GM21737 (cell line): Measurements from ENCODE around the gene BROX.
"Not testable (repeated sequence)": the region's sequence is repeated elsewhere in the genome, so short reads cannot be mapped to it uniquely, and the experiment has no call there.

Experiments used
- ATAC-seq: cut with Tn5 transposase; IDR thresholded peaks from one replicate; pipeline ENCODE4 v1.9.1; 2021; ENCODE audit warnings: mild to moderate bottlenecking, moderate library complexity; ENCODE audit not compliant: unreplicated experiment

BROX gene

DNA sequence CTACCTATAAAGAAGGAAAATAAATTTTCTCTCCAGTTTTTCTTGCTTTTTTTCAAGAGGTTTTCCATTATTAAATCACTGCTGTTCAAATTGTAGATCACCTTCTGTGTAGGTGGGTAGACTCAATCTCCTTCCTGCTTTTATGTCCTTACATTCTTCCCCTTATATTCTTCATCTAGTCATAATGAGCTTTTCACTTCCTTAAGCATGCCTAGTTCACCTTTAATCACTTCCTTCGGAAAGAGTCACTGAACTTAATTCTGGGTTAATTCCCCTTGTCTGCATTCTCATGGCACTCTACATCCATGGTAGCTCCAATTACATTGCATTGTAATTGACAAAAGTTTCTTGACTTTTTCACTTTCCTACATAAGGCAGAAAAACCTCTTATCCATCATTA lies 18.5 kb downstream of the BROX start:
- ATAC-seq: no peak

GRCh38 chr1:222732216-222733159 lies 20.1 kb downstream of the BROX start:
- peak; percentile 99 for ATAC-seq

DNA sequence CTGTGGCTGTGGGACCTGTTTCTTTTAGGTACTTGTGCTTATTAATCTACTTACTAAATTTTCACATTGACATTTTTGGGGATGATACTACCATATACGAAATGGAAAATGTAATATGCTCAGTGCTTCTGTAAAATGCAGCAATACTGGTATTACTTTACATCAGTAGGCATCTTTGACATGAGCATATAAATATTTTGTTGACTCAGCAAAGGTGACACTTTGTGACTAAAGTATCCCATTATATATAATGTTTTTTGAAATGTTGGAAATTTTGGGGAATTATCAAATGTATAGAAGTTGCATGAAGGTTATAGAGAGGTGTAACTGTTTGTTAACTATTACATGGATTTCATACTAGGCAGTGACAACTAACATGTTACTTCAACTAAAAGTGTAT lies 22.4 kb downstream of the BROX start:
- ATAC-seq: no peak

- ATAC-seq: no peak
These were observed 24.1 kb downstream of the BROX start for GRCh38 chr1:222736470-222736869.

- ATAC-seq: no peak
These were observed 24.6 kb downstream of the BROX start, which contains the start of gene FAM177B for GRCh38 chr1:222736972-222737371. Gene FAM177B, plus strand, starts transcription at chr1:222737202. Its CDS starts 9,344 bp downstream, at chr1:222746546.

- no peak for ATAC-seq
These were observed 27.1 kb downstream of the BROX start for GRCh38 chr1:222739465-222739864.

DNA sequence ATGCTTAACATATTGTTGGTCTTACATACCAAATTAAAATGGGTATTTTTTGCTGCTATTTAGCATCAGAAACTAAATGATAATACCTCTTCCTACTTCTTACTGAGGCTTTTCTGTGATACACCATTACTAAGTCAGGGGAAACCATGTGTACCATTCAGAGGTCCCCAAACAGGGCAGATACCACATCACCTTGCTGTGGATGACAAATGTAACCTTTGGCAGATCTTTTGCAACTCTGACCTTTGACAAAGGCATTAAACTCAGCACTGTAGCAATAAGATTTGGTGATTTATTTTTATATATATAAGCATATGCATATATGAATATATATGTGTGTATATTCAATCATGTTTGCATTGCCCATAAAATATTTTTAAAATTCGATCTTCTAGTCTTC lies 27.6 kb downstream of the BROX start:
- ATAC-seq: no peak

DNA sequence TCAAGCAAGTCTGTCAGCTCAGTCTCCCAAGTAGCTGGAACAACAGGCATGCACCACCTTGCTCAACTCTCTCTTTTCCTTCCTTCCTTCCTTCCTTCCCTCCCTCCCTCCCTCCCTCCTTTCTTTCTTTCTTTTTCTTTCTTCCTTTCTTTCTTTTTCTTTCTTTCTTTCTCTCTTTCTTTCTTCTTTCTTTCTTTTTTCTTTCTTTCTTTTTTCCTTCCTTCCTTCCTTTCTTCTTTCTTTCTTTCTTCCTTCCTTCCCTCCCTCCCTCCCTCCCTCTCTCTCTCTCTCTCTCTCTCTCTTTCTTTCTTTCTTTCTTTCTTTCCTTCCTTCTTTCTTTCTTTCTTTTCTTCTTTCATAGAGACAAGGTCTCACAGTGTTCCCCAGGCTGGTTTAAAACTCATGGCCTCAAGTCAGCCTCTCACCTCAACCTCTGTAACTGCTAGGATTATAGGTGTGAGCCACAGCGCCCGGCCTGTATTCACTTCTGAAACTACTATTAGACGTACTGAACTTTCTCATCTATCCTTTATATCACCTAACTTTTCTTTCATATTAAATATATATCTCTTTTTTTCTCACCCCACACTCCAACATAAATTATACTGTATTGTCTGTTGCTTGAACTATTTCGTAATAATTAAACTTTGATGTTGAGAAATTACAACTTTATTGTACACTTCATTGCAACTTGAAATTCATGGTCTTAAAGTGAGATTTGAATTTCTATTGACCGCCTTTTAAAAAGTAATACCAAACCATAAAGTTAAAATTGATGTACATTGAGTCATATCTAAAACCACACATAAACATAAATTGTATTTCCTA lies 29.5 kb downstream of the BROX start:
- ATAC-seq: not testable (repeated sequence)

GRCh38 chr1:222749927-222750326 lies 37.6 kb downstream of the BROX start:
- no peak for ATAC-seq

DNA sequence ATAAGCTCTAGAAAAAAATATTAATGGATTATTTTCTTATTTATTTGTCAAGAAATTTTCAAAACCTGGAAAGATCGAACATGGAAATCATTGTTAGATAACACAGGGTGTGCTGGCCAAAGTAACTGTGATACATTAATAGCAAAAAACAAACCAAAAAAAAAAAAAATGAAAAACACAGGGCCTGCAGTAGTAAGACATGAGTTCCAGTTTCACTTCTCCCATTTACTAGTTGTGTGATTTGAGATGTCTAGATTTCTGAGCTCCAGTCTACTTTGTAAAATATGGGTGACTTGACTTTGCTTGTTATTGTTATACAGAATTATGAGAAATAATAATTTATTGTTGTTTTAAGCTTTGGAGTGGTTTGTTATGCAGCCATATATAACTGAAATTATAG lies 38.3 kb downstream of the BROX start:
- ATAC-seq: peak; percentile 66

DNA sequence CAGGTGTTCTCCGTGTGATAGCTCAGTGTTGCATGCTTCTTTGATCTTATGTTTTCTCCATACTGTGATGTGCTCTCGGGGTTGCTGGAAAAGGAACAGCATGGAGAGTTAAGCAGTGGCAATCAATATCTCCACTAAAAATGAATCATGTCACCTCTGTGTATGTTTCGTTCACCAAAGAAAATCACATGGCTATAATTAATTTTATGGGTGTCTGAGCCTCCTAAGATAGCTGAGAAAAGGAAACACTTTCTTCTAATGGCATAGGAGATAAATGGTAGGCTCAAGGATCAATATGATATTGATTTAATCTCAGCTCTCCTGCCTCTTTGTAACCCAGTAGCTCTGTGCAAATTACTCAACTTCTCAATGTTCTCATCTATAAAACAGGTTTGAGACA lies 38.9 kb downstream of the BROX start:
- ATAC-seq: no peak

DNA sequence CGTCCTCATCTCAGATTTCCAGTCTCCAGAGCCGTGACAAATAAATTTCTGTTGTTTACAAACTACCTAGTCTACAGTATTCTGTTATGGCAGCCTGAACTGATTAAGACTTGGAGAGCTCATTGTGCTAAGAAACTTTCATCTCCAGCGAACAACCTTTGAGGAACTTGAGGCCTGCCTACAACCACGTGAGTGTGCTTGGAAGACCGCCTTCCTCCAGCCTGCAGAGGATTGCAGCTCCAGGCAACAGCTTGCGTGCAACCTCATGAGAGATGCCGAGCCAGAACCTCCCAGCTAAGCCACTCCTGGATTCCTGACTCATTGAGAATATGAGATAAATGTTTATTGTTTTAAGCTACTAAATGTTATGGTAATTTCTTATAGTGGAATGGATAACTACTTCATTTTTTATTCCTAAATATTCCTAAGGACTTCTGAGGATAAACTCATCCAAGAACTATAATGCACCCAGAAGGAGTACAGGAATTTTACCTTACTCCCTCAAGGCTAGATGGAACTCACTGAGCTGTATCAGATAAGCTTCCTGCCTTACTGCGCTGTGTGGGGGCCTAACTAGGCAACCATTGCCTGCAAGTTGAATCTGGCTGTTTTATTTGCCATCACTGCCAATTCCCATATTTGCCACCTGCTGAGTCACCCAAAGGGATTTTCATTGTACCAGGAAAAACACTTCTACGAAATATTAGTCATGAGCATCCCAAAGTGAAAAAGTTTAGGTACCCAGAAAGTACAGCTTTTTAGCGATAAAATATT lies 42.2 kb downstream of the BROX start:
- no peak for ATAC-seq

DNA sequence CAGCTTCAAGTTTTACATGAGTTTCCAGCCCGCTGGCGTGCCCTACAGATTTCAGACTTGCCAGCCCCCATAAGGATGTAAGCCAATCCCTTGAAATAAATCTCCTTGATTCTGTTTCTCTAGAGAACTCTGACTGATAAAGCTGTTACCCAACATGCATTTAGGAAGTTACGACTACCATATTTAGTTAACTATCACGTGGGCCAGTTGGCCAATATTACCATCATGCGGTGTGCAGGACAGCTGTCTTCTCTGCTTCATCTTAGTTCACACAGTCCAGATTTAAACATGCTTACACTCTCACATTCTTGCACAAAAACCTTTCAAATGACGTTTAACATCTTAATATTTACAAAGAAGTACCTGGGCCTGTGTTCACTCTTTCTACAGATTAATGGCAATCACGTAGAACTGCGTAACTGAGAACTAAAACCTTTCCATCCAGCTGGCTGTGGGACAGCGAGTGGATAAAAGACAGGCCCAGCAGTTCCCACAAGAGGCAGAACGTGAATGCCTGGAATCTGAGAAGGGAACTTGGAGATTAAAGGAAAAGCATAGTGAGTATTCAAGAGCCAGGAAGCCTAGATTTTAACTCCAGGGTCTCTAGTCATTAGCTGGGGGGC lies 45.4 kb downstream of the BROX start:
- no peak for ATAC-seq

DNA sequence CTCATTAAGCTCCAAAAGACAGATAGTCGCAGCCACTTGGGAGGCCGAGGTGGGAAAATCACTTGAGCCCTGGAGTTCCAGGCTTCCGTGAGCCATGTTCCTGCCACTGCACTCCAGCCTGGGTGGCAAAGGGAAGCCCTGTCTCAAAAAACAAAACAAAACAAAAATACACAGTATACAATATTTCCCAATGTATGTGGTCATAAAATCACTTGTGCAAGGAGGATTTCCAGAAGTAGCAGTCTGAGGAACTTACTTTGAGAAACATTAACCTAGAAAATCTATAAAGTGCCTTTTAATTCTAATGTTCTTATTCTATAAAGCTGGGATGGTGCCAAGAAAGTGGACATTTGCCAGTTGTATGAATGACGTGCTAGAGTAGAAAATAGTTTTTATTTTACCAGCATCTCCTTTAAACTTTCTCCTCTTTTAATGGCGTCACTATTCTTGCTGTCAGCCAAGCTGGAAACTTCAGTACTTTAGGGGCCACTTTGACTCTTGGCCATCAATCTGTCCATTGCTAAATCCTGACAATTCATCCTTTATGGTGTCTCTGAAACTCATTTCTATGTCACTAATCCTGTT lies 47.2 kb downstream of the BROX start:
- no peak for ATAC-seq

DNA sequence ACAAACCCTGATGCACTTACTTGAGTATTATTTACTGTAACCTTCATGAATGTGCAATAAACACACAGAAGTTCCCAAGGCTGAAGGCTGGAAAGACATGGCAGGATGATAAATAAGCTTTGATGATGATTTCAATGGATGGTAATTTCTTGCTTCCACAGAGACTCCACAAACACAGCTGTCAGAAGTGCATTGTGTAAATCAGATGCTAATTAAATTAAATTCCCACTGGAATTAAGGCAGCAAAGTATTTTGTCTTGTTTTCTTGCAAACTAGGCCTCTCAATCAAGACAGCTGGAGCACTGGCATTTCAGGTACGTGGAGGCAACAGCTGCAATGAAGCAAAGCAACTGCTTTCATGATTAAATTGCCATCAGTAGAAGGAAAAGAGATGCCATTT lies 48.7 kb downstream of the BROX start:
- ATAC-seq: no peak

GRCh38 chr1:222762178-222762577 lies 49.8 kb downstream of the BROX start:
- ATAC-seq: not testable (repeated sequence)

DNA sequence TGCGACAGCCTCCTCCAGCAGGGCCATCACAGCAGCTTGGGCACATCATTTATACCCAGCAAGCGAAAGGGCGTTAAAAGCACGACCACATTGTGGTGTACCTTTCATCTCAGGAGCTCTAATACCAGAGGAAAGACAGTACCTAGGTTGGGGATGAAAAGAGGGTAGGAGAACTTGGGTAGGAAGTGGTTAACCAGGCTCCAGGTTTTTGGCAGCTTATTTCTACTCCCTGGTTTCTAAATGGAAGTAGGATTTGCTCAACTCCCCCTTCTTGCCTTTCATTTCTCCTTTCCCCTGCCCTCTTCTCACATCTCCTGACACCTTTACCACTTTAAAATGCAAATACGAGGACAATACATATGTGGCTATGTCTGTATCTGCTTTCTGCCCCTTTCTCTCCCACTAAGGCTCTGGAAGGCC lies 54.8 kb downstream of the BROX start:
- ATAC-seq: no peak

DNA sequence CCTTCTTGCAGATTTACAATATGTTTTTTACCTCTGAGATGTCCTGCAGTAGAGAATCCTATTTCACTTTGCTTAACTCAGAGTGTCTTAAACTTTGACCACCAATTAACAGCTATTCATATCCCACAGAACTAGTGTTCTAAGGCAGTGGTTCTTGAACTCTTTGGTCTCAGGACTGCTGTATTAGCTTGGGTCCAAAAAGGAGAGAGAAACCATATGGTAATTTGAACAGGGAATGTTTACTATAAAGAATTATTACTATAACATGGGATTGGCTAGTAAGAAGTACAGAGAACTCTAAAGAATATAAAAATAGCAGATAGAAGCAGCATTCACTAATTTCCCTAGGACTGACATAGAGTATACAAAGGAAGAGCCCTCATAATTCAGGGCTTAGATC lies 56.2 kb downstream of the BROX start:
- no peak for ATAC-seq

- ATAC-seq: no peak
These were observed 56.8 kb downstream of the BROX start for GRCh38 chr1:222769181-222769580.

GRCh38 chr1:222769971-222770620 lies 57.7 kb downstream of the BROX start:
- no peak for ATAC-seq
